Fibroblast of skin of abdomen (primary cell): ENCODE results near the gene MYO7A. TPM values are rescaled to one million over a fixed set of nuclear protein-coding genes. Genes with fewer than 3 reads are reported as not detected.
A peak's percentile ranks its signal among the peaks of the same experiment; 100 is the strongest.

Source experiments
- DNase-seq: peaks from one replicate; pipeline ENCODE4 v3.0.0-alpha.2; 2013
- polyA plus RNA-seq, 2 experiments: library from polyadenylated mRNA; unstranded; fragments of 120-200 nt; gene quantifications; one replicate each; pipeline ENCODE4 v1.2.1, GENCODE V29; 2013; ENCODE audit not compliant: insufficient read length in 2 of 2

The MYO7A gene
- 0.04 TPM for polyA plus RNA-seq (2013, experiment 1 of 2; ENCODE audit: insufficient read length)
- 0.09 TPM for polyA plus RNA-seq (2013, experiment 2 of 2; ENCODE audit: insufficient read length)

DNA sequence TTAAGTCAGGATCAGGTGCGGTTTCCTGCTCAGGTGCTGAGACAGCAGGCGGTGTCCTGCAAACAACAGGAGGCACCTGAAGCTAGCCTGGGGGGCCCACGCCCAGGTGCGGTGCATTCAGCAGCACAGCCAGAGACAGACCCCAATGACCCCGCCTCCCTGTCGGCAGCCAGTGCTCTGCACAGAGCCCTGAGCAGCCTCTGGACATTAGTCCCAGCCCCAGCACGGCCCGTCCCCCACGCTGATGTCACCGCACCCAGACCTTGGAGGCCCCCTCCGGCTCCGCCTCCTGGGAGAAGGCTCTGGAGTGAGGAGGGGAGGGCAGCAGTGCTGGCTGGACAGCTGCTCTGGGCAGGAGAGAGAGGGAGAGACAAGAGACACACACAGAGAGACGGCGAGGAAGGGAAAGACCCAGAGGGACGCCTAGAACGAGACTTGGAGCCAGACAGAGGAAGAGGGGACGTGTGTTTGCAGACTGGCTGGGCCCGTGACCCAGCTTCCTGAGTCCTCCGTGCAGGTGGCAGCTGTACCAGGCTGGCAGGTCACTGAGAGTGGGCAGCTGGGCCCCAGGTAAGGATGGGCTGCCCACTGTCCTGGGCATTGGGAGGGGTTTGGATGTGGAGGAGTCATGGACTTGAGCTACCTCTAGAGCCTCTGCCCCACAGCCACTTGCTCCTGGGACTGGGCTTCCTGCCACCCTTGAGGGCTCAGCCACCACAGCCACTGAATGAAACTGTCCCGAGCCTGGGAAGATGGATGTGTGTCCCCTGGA lies at the start of gene MYO7A:
Gene MYO7A (plus strand): TSS at position 327 of the 772 bp plus-strand sequence. CDS start 2,389 bp downstream, outside the sequence.
- DNase-seq: peak; percentile 16

DNA sequence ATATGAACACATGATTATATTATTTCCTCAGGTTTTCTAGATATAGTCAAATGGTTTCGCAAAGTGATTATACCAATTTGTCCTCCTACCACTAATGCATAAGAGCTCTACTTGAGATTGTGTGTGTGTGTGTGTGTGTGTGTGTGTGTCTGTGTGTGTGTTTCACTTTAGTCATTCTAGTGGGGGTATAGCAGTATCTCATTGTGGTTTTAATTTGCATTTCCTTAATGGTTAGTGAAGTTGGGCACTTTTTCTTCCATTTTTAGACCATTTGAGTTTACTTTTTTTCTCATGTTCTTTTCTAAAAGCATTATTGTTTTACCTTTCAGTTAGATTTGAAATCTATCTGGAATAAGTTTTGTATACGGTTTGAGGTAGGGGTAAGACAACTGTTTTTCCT lies 48.4 kb upstream of the MYO7A start:
- DNase-seq: no peak

DNA sequence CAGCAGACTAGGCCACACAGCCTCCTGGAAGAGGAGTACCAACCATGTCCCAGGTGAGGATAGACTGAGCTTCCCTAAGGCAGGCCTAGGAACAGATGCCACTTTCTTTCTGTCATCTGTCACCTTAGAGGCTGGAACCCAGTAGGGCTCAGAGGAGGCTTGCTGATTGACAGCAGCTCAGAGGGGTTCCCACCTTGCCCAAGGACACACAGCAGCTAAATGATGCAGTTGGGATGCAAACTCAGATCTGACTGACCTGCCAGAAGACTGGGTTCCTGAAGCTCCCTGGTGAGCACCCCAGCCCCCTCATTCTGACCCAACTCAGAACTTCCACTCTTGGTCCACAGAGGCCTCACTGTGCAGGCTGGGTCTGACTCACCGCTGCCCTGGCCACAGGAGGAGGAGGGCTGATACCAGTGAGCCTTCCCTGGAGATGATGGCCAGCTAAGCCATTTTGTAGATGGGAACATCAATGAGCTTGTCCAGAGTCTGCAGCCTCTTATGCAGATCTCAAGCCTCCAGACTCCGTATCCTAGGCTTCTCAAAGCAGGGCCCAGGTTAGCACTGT lies 47.3 kb upstream of the MYO7A start:
- no peak for DNase-seq

DNA sequence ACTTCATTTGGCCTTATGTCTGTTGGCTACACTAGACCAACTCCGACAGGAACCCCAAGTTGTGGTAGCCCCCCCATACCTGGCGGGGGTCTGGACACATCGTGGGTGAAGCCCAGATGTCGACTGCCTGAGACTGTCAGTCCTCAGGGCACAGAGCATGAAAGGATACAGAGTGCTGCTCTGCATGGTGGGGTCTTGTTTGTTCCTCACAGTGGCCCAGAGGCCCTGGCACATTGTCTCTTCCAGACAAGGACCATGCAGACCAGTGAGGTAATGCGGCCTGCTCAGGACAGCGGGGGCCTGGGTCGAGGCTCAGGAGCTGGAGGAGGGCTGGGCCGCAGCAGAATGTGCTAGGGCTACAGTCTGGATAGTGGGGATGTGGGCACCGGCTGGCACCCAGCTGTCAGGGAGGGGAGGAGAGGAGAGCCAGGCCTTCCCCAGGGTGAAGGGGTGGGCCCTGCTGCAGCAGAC lies 46.6 kb upstream of the MYO7A start:
- no peak for DNase-seq

DNA sequence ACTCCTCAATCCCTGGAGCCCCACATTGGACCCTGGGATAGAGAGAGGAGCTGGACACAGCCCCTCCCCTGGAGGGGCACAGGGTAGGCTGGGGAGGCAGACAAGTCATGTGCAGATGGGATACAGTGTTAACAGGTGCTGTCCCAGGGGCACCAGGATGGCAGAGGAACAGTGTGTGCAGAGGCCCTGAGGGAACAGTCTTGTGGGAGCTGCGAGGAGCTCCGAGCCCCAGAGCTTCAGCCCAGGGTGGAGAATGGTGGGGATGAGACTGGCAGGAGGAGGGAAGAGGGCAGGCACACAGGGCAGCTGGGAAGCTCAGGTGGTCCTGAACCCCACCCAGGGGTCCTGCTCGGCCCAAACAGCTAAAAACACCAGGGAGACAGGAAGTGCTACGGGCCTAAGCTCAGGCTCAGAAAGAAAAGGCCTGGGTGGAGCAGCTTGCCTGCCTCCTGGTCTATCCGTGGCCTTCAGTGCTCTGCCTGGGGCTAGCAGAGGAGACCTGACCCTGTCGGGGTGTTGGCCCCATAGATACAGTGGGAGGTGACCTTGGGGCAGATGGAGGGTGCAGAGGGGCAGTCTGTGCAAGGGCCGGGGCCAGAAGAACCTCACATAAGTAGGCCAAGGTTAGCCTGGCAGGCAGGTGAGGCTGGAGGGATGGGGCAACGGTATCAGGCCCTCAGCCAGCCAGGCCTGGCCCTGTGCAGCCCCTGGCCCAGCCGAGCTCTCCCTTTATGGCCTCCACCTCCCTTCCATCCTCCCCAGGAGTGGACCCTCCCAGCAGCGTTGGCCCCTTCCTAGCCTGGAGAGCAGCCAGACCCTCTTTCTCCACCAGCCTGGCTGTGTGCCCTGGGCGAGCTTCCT lies 45.8 kb upstream of the MYO7A start:
- DNase-seq: no peak

DNA sequence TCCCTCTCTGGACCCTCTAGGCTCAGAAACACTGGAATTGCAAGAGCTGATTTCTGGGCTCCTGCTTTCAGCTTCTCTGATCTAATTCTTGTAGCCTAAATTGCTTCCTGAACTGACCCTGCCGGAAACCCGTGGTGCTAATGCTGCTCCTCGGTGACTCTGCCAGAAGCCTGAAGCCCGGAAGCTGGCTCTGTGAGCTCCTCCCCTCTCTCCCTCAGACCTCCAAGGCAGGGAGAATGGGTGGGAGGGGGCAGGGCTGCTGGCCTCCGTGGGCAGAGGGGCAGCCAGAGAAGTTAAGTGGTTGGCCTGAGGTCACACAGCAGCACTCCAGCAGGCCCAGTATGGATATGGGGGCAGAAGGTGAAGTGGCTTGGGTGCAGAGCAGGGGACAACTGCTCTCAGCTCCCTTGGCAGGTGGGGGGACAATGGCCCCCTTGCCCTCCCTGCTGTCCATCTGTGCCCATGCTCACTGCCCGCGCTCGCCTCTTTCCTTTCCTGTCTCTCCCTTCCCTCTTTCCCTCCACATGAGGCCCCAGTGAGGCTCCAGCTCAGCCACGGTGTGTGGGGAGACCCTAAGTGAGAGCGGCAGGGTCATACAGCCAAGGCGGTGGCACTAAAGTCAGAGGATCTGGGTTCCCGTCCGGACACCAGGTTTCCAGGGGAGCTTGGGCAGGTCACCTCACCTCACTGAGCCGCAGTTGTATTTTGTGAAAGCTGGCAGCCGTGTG lies 45.0 kb upstream of the MYO7A start:
- peak; percentile 35 for DNase-seq

DNA sequence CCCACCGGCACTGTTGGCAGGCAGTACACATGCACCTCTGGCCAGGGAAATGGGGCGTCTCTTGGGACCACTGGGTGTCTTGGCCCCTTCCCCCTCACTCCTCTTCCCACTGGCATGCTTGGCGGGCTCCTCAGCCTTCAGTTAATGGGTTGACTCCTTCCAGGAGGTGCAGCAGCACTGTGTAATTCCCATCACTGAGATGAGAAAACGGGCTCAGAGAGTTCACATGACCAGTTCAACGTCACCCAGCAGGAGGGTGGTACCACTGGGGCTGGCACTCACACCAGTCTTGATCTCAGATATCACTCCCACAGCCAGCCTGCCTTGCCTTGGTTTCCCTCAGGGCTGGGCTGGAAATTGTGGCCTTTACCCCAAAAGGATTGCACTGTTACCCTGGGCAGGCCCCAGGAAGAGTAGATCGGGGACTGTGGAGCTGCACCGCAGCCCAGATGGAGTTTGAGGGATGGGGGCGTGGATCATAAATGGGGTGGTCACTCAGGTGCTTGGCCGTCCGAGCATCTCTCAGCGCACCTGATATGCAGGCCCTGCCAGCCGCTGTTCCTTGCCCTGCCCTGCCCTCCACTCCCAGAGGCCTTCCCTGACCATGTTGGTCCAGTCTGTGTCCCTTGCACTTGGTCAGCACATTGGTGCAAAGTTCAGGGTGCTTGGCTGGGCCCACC lies 44.3 kb upstream of the MYO7A start:
- DNase-seq: no peak

DNA sequence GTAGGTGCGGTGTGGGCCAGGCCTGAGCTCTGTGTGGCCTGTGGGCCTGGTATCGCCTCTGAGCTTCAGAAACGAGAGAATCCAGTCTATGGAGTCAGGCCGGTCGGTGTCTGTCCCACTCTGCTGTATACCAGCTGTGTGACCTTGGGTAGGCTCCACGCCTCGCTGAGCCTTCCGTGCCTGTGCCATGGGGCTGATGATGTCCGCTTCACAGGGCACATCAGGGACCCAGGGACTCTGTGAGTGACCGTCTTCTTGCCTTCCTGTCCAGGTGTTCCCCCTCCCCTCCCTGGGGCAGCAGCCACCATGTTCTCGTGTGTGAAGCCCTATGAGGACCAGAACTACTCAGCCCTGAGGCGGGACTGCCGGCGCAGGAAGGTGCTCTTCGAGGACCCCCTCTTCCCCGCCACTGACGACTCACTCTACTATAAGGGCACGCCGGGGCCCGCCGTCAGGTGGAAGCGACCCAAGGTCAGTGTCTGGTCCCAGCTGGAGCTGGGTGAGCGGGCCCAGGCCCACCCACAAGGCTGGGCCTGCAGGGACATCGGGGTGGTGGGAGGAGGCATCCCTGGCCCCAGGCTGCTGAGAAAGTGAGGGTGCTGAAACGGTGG lies 43.4 kb upstream of the MYO7A start:
- no peak for DNase-seq

DNA sequence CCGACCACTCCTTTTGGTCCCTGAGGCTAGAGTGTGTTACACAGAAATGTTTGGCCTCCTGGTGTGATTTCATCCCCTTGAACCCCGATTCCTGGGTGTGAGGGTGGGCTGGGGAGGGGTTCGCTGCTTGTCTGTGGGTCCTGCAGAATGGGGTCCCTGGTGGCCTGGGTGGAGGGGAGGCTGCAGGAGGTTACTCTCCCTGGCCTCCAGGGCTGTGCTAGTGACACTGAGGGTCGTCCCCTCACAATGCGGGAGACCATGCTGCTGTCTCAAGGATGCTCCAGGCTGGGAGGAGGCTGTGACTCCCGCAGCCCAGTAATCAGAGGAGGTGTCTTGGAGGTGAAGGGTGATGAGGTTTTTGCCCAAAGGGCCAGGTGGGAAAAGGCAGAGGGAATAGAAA lies 42.4 kb upstream of the MYO7A start:
- DNase-seq: no peak

DNA sequence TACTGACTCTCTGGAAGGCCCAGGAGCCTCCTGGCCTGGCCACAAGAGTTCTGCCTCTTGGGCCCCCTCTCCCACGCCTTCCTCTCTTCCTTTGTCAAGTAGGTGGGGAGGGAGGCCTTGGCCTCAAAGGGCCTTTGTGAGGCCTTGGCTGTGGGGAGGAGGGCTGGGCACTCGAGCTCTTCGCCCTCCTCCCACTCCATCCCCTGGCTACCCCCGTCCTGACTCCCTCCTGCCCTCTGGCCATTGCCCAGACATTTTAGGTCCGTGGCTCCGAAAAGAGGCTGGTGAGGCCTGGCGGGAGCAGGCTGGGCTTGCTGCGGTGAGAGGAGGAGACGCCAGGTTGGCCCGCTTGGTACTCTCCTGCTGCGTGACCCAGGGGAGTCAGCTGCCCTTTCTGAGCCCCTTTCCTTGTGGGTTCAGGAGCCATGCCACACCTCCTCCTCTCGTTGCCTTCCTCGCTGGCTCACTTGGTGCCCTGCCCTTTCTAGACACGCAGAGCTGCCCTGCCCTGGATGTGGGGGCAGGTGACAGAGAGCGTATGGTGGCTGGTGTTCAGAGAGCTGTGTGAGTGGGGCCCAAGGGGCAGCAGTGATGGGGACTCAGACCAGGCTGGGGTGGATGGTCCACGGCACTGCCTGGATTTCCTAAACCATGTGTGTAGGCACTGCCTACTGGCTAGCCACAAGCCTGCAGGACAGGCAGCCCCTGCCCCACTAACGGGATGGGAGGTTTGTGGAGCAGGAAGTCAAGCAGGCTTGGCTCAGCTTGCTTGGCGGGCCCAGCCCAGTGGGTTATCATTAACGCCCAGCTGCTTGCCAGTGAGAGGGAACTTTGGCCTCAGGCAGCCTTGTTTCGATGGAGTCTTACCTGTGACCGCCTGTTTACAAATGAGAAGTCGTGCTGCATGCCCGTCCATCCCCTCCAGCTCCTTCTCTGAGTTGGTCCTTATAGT lies 41.2 kb upstream of the MYO7A start:
- no peak for DNase-seq

DNA sequence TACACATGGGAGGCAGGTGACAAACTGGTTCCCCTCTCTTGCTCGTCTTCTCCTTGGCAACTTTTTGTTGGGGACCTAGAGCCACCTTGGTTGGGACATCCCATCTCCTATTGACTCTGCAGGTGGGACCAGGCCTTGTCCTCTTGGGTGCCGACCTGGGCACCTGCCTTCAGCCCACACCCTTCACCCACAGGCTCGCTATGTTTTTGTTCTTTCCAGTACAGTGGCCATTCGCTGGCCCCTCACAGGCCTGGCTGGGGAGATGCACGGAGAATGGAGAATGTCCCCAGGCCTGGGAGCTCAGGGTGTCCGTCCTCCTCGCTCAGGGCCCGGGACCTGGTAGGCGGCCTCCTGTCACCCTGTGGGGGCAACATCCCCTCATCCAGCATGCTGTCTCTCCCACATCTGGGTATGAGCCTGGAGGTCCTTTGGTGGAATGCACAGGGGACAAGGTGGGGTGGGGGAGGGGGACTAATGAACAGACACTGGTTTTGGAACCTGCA lies 40.3 kb upstream of the MYO7A start:
- no peak for DNase-seq

DNA sequence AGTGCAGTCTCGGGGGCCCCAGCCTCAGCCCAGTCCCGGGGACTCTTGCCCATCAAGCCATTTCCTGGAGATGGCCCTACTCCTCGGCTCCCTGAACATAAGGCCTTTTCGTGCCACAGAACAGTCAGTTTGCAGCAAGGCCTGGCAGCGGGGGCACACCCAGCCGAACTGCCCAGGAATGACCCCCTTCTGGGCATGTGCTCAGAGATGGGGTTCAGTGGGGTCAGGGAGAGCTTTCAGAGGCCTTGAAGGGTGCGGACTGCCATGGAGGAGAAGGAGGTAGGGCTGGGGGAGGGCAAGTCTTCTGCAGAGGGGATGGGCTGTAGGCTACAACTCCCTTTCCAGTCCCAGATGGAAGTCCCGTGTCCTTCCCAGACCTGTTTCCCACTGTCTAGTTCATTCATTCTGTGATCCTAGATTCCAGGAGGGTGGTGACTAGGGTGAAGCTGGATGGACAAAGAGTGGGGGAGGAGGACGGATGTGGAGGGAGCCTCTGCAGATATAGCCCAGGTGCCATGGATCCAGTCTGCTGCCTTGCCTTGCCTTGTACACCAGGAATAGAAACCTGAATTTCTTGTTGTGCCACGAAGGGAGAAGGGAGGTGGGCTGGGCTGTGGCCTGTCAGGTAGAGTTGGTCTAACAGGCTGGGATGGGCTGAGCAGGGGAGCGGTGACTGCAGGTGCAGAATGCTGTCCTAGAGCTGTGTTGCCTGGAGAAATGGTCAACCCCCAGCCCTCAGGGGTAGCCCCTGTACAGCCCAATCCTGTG lies 39.6 kb upstream of the MYO7A start:
- no peak for DNase-seq

DNA sequence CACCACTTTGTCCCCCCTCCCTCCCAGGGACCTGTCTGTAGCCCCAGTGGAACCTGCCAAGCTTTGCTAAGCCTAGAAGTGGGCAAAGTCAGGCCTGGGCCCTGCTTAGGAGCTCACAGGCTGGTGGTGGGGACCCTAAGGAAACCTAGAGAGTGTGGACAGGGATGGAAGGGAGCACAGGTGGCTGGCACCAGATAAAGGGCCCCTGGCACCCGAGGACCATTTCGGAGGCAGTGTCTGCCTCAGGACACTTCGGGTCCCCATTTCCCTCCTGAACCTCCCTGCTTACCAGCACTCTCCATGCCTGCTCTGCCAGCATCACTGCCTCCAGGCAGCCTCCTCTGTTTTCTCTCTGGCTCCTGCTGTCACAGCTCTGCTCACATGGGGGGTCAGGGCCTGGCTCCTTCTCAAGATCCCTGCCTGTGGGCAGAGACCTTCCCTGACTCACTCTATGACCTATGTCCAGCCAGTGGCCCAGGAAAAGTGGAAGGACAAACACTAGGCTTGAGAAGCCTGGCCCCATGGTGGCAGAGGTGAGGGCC lies 39.0 kb upstream of the MYO7A start:
- DNase-seq: no peak

DNA sequence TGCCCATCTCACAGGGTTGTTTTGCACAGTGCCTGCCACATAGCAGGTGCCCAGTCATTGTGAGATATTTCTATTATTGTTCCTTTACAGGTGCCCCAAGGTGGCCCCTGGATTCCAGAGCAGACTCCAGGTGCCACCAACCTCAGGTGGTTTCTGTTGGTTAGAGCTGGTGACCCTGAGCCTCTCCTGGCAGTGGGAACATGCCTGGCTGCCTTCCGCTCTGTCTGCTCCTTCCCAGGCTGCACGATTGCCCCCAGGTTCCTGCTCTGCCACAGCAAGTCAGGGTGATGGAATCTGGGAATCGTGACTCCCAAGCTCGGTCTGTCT lies 38.0 kb upstream of the MYO7A start:
- no peak for DNase-seq

DNA sequence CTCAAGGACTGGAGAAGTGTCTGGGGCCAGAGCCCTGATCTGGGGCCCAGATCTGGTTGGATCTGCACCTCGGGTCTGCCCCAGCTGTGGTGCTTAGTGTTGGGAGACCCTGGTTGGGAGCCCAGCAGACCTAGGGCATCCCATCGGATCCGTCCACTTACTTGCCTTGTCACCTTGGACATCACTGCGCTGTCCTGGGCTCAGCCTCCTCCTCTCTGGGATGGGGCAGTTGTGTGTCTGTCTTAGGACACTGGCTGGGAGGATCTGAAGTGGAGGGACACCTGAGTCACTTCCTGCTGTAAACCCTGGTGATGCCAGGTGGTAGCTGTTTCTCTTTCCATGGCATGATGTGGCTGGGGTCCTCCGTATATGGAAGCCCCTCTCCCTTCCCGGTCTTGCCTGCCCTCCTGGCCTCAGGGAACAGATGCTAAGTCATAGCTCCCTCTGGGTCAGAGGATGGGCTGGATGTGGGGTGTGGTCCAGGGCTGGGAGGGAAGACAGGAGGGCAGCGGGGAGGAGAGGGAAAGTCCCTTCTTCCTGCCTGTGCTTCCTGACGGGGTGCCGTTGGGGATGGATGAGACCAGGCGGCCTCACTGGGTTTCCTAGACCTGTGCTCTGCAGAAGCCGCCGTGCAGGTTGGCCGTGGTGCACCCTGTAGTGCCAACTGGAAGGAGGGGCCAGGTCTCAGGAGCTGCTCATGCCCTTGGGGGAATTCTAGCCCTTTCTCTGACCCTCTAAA lies 37.5 kb upstream of the MYO7A start:
- DNase-seq: no peak

DNA sequence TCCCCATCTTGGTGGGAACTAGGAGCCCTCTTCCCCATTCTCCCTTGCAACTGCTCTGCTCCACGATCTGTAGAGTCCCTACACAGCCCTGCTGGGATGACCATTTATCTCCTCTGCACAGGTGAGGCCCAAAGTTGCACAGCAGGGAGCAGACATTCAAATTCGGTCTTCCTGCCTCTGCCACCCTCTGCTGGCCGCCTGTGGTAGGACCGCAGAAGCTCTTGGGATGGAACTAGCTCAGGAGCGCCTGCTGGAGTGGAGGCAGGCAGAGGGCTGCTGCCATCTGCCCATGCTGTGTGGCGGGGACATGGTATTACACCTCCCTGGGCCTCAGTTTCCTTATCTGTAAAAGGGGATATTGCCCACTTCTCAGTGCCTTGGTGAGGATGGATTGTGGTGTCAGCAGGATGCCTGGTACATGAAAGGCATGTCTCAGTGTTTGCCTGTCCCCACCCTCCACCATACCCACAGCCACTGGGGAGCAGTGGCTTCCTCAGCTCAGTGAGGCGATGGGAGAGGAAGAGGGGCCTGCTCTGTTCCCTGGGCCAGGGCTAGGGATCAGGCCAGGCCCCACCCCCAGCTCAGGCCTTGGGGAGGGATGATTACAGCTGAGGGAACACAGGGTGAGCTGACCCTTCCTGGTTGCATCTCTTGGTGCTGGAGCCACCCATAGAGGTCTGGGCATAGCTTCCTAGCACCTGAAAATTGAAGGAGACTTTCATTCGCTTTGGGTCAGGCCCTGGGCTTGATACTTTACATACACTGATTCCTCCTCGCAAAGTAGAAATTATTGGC lies 36.7 kb upstream of the MYO7A start:
- peak; percentile 59 for DNase-seq

DNA sequence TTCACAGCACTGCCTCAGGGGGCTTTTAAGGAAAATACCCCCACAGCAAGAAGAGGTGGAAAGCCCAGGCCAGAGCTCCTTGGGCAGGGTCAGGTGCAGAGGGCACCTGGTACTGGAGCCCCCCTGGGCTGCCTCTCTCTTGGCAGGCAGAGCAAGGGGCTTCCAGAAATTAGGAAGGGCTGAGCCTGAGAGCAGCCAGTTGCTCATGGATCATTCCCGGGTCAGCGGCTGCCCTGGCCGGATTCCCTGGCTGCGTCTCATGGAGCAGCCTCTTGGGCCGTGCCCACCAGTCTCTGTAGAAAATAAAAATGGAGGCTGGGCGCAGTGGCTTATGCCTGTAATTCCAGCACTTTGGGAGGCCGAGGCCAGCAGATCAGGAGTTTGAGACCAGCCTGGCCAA lies 35.7 kb upstream of the MYO7A start:
- DNase-seq: no peak
